Esophagus muscularis mucosa (tissue), 4 donors: ENCODE data around the gene KIF26B. TPM values are rescaled to one million over a fixed set of nuclear protein-coding genes. Genes with fewer than 3 reads are reported as not detected.
"Not testable (repeated sequence)": the region's sequence is repeated elsewhere in the genome, so short reads cannot be mapped to it uniquely, and the experiment has no call there.

Experiments
- DNase-seq: peaks from one replicate; pipeline ENCODE4 v3.0.0-alpha.2; 2017; ENCODE audit errors: extremely low spot score
- H3K27ac ChIP-seq, 4 donors: fragments of 200-600 bp; sonication (generic); replicated peaks in 1 of 4; 1 replicate in 3 of 4; 2 replicates in 1 of 4; pipeline ENCODE4 v1.5.1; 2016 to 2019; ENCODE audit warnings: mild to moderate bottlenecking in 1 of 4
- H3K27me3 ChIP-seq, 4 donors: fragments of 200-600 bp; sonication (generic); one replicate each; pipeline versions ENCODE4 v1.5.1 to v1.6.0; 2016 to 2019
- H3K36me3 ChIP-seq, 4 donors: fragments of 200-600 bp; sonication (generic); one replicate each; pipeline ENCODE4 v1.5.1; 2016 to 2019
- H3K4me1 ChIP-seq, 4 donors: fragments of 200-600 bp; sonication (generic); one replicate each; pipeline ENCODE4 v1.5.1; 2016 to 2019
- H3K4me3 ChIP-seq, 4 donors: fragments of 200-600 bp; sonication (generic); 1 replicate in 2 of 4; 2 replicates in 2 of 4; pipeline ENCODE4 v1.5.1; 2016 to 2019; ENCODE audit warnings: mild to moderate bottlenecking in 4 of 4, moderate library complexity in 1 of 4
- H3K9me3 ChIP-seq, 4 donors: fragments of 200-600 bp; sonication (generic); 1 replicate in 3 of 4; 2 replicates in 1 of 4; pipeline ENCODE4 v1.5.1; 2016 to 2019
- EP300 ChIP-seq: sonication (generic); formaldehyde crosslinking; IDR thresholded peaks from one replicate; pipeline ENCODE4 v1.6.1; 2017; ENCODE audit warnings: antibody characterized with exemption
- POLR2A ChIP-seq: fragments of 450-650 bp; IDR thresholded peaks from one replicate; pipeline ENCODE4 v1.6.1; 2017; ENCODE audit warnings: antibody characterized with exemption, moderate library complexity, mild to moderate bottlenecking, low read depth
- POLR2AphosphoS5 ChIP-seq, 2 donors: sonication (generic); formaldehyde crosslinking; IDR thresholded peaks; one replicate each; pipeline ENCODE4 v1.6.1; 2017; ENCODE audit warnings: antibody characterized with exemption in 2 of 2
- WGBS: methylation state at CpG from one replicate; pipeline ENCODE4 v1.1.5; 2018; 5-methylcytosine and 5-hydroxymethylcytosine counted together
- intact Hi-C: fragments of 100-400 bp; cut with DNase I; formaldehyde crosslinking; loops from one replicate; pipeline ENCODE4 v1.15.1; 2023
- total RNA-seq, 4 donors: library from RNA; depleted of rRNA; stranded (reverse); fragments of >200 nt; gene quantifications; one replicate each; pipeline versions ENCODE4 v1.1.0 to v1.2.1, GENCODE V29; 2016
- TF ChIP-seq, protein P1 (sequence below), 3 experiments: fragments of 200-600 bp in 2 of 3; fragments of 450-650 bp in 1 of 3; sonication (generic) in 2 of 3; IDR thresholded peaks; one replicate each; pipeline ENCODE4 v1.5.1; 2017 to 2019; ENCODE audit warnings: antibody characterized with exemption in 3 of 3, mild to moderate bottlenecking in 2 of 3, moderate library complexity in 1 of 3

The KIF26B gene
- total RNA-seq, 4 donors from 2014 or later = 0.13 to 3.7 (median 1.3) TPM

GRCh38 chr1:245348626-245349025, 193.8 kb downstream of the KIF26B start:
- Histone ChIP-seq H3K36me3 (no peaks in the 10 kb centered on the region), H3K27ac (no peak overlapping the region), H3K27me3 (no peaks in the 10 kb centered on the region), H3K4me3 (no peak overlapping the region), H3K4me1 (no peaks in the 10 kb centered on the region), H3K9me3 (no peaks in the 10 kb centered on the region)
- TF ChIP-seq EP300 (no peak), POLR2A (no peak), POLR2AphosphoS5 (IDR thresholded peaks at IDR 0.05) (no peak)
- TF ChIP-seq, protein P1, sequence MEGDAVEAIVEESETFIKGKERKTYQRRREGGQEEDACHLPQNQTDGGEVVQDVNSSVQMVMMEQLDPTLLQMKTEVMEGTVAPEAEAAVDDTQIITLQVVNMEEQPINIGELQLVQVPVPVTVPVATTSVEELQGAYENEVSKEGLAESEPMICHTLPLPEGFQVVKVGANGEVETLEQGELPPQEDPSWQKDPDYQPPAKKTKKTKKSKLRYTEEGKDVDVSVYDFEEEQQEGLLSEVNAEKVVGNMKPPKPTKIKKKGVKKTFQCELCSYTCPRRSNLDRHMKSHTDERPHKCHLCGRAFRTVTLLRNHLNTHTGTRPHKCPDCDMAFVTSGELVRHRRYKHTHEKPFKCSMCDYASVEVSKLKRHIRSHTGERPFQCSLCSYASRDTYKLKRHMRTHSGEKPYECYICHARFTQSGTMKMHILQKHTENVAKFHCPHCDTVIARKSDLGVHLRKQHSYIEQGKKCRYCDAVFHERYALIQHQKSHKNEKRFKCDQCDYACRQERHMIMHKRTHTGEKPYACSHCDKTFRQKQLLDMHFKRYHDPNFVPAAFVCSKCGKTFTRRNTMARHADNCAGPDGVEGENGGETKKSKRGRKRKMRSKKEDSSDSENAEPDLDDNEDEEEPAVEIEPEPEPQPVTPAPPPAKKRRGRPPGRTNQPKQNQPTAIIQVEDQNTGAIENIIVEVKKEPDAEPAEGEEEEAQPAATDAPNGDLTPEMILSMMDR (IDR thresholded peaks at IDR 0.05) = no peak
- no peak for DNase-seq
- intact Hi-C loops = no loop called here
- 98% methylated on average over 9 of the region's 9 CpGs for WGBS

DNA sequence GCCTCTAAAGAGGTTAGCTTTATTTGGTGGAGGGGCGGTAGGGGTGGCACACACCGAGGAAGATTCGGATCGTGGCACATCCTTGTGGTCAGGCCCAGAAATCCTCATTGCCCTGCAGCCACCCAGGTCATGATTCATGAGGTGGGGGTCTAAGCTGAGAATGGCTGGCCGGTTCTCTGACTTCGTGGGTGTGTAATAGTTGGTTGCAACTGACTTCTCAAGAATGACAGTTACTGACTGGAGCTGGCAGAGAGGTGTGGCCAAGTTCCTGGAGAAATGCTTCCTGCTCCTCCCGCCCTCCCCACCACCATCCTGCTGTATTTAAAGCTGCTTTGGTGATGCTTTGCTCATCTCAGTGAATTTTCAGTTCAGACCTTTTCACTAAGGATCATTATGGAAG, 198.6 kb downstream of the KIF26B start:
- Histone ChIP-seq H3K4me1 (no peaks in the 10 kb centered on the region), H3K27ac (no peak overlapping the region), H3K36me3 (no peaks in the 10 kb centered on the region), H3K27me3 (no peaks in the 10 kb centered on the region), H3K9me3 (no peaks in the 10 kb centered on the region), H3K4me3 (no peak overlapping the region)
- 95% methylated on average over 7 of the region's 7 CpGs for WGBS
- TF ChIP-seq POLR2AphosphoS5 (IDR thresholded peaks at IDR 0.05) = no peak
- no peak for TF ChIP-seq POLR2A
- TF ChIP-seq EP300 = no peak
- TF ChIP-seq, protein P1 (IDR thresholded peaks at IDR 0.05) = no peak
- no peak for DNase-seq
- intact Hi-C loops = no loop called here

DNA sequence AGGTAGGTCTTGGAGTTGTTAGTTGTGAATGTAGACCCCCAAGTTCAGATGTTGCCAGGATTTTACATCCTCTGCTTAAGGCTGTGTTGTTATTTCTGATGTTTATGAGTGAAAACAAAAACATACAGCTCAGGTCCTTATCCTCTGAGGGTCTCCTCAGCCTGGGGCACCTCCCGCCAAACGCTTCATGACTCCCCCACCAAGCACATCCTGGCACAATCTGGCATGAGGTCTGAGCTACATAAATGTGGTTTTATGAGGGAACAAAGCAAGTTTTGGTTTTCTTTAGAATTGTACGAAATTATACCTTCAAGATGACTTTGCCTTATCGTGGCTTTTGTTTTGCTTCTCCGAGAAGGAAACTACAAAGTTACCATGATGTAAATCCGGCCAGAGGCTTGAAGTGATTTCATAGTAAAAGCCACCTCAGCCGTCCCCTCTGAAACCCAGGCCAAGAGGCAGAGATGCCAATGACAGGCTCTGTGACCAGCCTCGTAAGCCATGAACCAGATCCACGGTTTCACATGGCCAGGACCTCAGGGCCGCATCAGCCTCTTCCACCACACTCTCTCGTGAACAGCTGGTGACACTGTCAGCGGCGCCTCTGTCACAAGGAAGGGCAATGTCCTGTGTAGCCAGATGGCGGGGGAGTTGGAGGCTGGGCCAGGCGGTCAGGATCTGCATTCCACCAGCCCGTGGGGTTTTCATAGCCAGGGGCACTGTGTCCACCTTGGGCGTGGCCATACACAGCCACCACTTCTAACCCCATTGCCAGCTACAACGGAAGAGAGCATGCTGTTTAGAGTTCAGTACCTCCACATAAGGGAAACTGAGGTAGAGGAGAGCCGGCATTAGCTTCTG, 199.4 kb downstream of the KIF26B start:
- no peaks in the 10 kb centered on the region for H3K4me1 ChIP-seq
- no peaks in the 10 kb centered on the region for H3K36me3 ChIP-seq
- 96% methylated on average over 16 of the region's 19 CpGs for WGBS
- no peak overlapping the region for H3K27ac ChIP-seq
- no peaks in the 10 kb centered on the region for H3K9me3 ChIP-seq
- no peaks in the 10 kb centered on the region for H3K27me3 ChIP-seq
- no peak overlapping the region for H3K4me3 ChIP-seq
- no peak for DNase-seq
- intact Hi-C loops = no loop called here
- no peak for TF ChIP-seq POLR2A
- TF ChIP-seq, protein P1 (IDR thresholded peaks at IDR 0.05) = no peak
- no peak for TF ChIP-seq EP300
- no peak for TF ChIP-seq POLR2AphosphoS5 (IDR thresholded peaks at IDR 0.05)

GRCh38 chr1:245355851-245356630, 201.3 kb downstream of the KIF26B start:
- H3K9me3 ChIP-seq, intact Hi-C loops, H3K36me3 ChIP-seq, H3K27ac ChIP-seq, DNase-seq, H3K4me3 ChIP-seq, H3K4me1 ChIP-seq, H3K27me3 ChIP-seq: not testable (repeated sequence)
- 95% methylated on average over 14 of the region's 14 CpGs for WGBS

GRCh38 chr1:245356891-245357585, 202.3 kb downstream of the KIF26B start:
- H3K4me3 ChIP-seq = no peak overlapping the region
- H3K27me3 ChIP-seq = no peaks in the 10 kb centered on the region
- no peaks in the 10 kb centered on the region for H3K36me3 ChIP-seq
- no peaks in the 10 kb centered on the region for H3K9me3 ChIP-seq
- H3K4me1 ChIP-seq = no peaks in the 10 kb centered on the region
- H3K27ac ChIP-seq = no peak overlapping the region
- TF ChIP-seq EP300 (no peak), POLR2AphosphoS5 (IDR thresholded peaks at IDR 0.05) (no peak), POLR2A (no peak)
- TF ChIP-seq, protein P1 (IDR thresholded peaks at IDR 0.05) = no peak
- no peak for DNase-seq
- WGBS = 92% methylated on average over 10 of the region's 10 CpGs
- intact Hi-C loops = no loop called here

GRCh38 chr1:245359101-245359680, 204.4 kb downstream of the KIF26B start:
- H3K4me3 ChIP-seq, H3K27ac ChIP-seq, intact Hi-C loops, H3K27me3 ChIP-seq, H3K9me3 ChIP-seq, H3K36me3 ChIP-seq, H3K4me1 ChIP-seq, DNase-seq: not testable (repeated sequence)
- WGBS = 89% methylated on average over 12 of the region's 12 CpGs
